HG03575 (cell line): ENCODE results near the gene APBB2.

Source experiments
- ATAC-seq: cut with Tn5 transposase; IDR thresholded peaks from one replicate; pipeline ENCODE4 v1.9.1; 2021; ENCODE audit not compliant: unreplicated experiment, insufficient number of reproducible peaks, low FRiP score; ENCODE audit errors: extremely low read depth

Gene APBB2

GRCh38 chr4:41145571-41146078 is 68.7 kb downstream of the APBB2 start:
- ATAC-seq: no peak

- ATAC-seq: no peak
Measured at GRCh38 chr4:41144812-41145211, 69.5 kb downstream of the APBB2 start.

- ATAC-seq: no peak
Measured at GRCh38 chr4:41144040-41144379, 70.3 kb downstream of the APBB2 start.

GRCh38 chr4:41143311-41144039 is 70.9 kb downstream of the APBB2 start:
- no peak for ATAC-seq

GRCh38 chr4:41142376-41143310 is 71.7 kb downstream of the APBB2 start:
- ATAC-seq: no peak

GRCh38 chr4:41141900-41142299 is 72.4 kb downstream of the APBB2 start:
- ATAC-seq: no peak

- ATAC-seq: no peak
Measured at GRCh38 chr4:41140410-41140809, 73.9 kb downstream of the APBB2 start.

GRCh38 chr4:41137879-41138278 is 76.5 kb downstream of the APBB2 start:
- ATAC-seq: no peak

- no peak for ATAC-seq
Measured at GRCh38 chr4:41136456-41136855, 77.9 kb downstream of the APBB2 start.

- ATAC-seq: no peak
Measured at GRCh38 chr4:41135801-41136200, 78.5 kb downstream of the APBB2 start.

- no peak for ATAC-seq
Measured at GRCh38 chr4:41134581-41134980, 79.8 kb downstream of the APBB2 start.

- no peak for ATAC-seq
Measured at GRCh38 chr4:41133454-41134018, 80.8 kb downstream of the APBB2 start.

- ATAC-seq: no peak
Measured at GRCh38 chr4:41132055-41132683, 82.2 kb downstream of the APBB2 start.

- no peak for ATAC-seq
Measured at GRCh38 chr4:41129936-41130440, 84.4 kb downstream of the APBB2 start.

- ATAC-seq: no peak
Measured at GRCh38 chr4:41129128-41129754, 85.1 kb downstream of the APBB2 start.

GRCh38 chr4:41125558-41126311 is 88.6 kb downstream of the APBB2 start:
- ATAC-seq: no peak

GRCh38 chr4:41124916-41125548 is 89.3 kb downstream of the APBB2 start:
- ATAC-seq: no peak

GRCh38 chr4:41122775-41123174 is 91.6 kb downstream of the APBB2 start:
- ATAC-seq: no peak
